Measurements from ENCODE around the gene PPP1R7.

The PPP1R7 gene

DNA sequence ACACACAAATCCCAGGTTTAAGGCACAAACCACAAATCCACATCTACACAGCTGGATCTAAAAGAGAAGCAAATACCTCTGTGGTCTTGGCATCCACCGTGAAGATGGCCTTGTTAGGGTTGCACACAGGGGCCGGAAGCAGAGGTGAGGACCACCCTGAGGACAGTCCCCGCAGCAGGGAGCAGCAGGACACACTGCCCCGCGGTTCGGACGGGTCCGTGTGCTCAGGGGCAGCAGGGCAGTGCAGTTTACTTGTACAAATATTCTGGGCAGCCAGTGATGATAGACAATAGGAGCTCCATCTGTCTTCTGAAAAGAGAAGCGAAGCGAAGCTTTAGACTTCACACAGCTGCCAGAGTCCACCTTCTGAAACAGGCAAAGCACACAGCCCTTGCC lies 9.8 kb upstream of the PPP1R7 start:
- Mint-ChIP-seq H3K27me3 (no peaks in the 10 kb centered on the region), H3K27ac (no peak overlapping the region), H3K36me3 (peaks cover 29 to 78% of the 10 kb centered on the region in 2 donors), H3K4me1 (peaks cover 12 to 13% of the 10 kb centered on the region in 2 donors), H3K4me3 (no peak overlapping the region), H3K9me3 (no peaks in the 10 kb centered on the region)
- ATAC-seq (replicated peaks) (no peak), DNase-seq (no peak)

DNA sequence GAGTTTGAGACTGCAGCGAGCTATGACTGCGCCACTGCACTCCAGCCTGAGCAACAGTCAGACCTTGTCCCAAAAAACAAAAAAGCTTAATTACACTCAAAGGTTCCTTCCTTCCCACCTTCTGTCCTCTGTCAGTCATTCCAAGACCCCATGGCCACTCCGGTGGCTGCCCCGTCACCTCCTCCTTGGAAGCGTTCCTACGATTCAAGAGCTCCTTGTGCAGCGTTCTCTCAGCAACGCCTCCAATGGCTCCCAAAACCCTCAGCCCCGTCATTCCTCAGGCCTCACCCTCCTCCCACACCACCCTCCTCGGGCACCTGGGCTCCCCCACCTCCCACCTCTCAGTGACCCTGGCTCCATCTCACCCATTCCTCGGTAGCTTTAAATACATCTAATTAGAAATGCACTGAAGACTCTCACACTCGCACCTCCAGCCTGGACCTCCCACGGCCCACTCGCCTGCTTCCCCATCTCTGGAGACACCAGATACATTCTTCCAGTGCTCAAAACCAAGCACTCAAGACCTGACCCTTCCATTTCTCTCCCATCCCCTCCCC lies 9.0 kb upstream of the PPP1R7 start:
- Mint-ChIP-seq H3K27me3 (no peaks in the 10 kb centered on the region), H3K9me3 (no peaks in the 10 kb centered on the region)

GRCh38 chr2:241142063-241142462 lies 8.2 kb upstream of the PPP1R7 start:
- ATAC-seq (replicated peaks), result no peak
- Mint-ChIP-seq H3K4me3 (no peak overlapping the region), H3K27ac (peak overlapping the region; percentile 65), H3K9me3 (no peaks in the 10 kb centered on the region), H3K36me3 (peaks cover 23 to 67% of the 10 kb centered on the region in 2 donors), H3K4me1 (peaks cover 17 to 20% of the 10 kb centered on the region in 2 donors), H3K27me3 (no peaks in the 10 kb centered on the region)
- DNase-seq, result no peak

More for the DNA sequence above, 9.0 kb upstream of the PPP1R7 start:
- DNase-seq (no peak), ATAC-seq (replicated peaks) (no peak)
- no peak overlapping the region for H3K4me3 Mint-ChIP-seq
- no peak overlapping the region for H3K27ac Mint-ChIP-seq
- peaks cover 15 to 16% of the 10 kb centered on the region in 2 donors for H3K4me1 Mint-ChIP-seq
- H3K36me3 Mint-ChIP-seq, result peaks cover 23 to 74% of the 10 kb centered on the region in 2 donors

- no peak overlapping the region for H3K4me3 Mint-ChIP-seq
- DNase-seq, result no peak
- peaks cover 23 to 65% of the 10 kb centered on the region in 2 donors for H3K36me3 Mint-ChIP-seq
- H3K27ac Mint-ChIP-seq, result no peak overlapping the region
- H3K4me1 Mint-ChIP-seq, result peaks cover 17 to 20% of the 10 kb centered on the region in 2 donors
- no peaks in the 10 kb centered on the region for H3K27me3 Mint-ChIP-seq
- no peak for ATAC-seq (replicated peaks)
- H3K9me3 Mint-ChIP-seq, result no peaks in the 10 kb centered on the region
These were observed 7.7 kb upstream of the PPP1R7 start for GRCh38 chr2:241142593-241142992.

DNA sequence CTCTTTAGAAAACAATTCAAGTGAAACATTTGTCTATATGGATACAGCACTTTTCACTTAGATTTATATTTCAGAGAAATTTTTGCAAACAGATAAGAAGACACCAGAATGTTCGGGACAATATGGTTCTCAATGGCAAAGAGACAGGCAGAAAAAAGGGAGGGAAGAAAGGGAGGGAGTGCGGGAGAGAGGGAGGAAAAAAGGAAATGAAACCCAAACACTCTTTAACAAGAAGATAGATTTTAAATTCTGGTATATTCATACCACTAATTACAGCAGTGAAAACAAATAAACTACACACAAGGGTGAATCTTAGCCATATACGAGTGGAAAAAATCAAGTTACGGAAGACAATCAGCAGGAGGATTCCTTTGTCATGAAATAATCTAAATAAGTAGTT lies 4.0 kb upstream of the PPP1R7 start:
- H3K4me3 Mint-ChIP-seq, result no peak overlapping the region
- peaks cover 31 to 45% of the 10 kb centered on the region in 2 donors for H3K4me1 Mint-ChIP-seq
- ATAC-seq (replicated peaks), result no peak
- H3K27me3 Mint-ChIP-seq, result no peaks in the 10 kb centered on the region
- no peaks in the 10 kb centered on the region for H3K9me3 Mint-ChIP-seq
- peaks cover 17 to 37% of the 10 kb centered on the region in 2 donors for H3K36me3 Mint-ChIP-seq
- H3K27ac Mint-ChIP-seq, result no peak overlapping the region
- DNase-seq, result no peak

DNA sequence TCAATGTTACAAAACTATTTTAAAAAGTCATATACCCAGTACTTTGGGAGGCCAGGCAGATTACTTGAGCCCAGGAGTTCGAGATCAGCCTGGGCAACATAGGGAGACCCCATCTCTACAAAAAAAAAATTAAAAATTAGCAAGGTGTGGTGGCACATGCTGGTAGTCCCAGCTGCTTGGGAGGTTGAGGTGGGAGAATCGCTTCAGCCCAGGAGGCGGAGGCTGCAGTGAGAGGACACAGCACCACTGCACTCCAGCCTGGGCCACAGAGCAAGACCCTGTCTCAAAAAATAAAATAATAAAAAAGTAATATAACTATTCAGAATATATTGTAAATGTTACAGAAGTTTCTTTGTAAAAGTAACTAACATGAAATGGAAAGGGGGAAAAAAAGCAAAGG lies 2.9 kb upstream of the PPP1R7 start:
- no peak for DNase-seq
- Mint-ChIP-seq H3K4me1 (peaks cover 34 to 51% of the 10 kb centered on the region in 2 donors), H3K27ac (no peak overlapping the region), H3K27me3 (no peaks in the 10 kb centered on the region), H3K9me3 (no peaks in the 10 kb centered on the region), H3K4me3 (no peak overlapping the region), H3K36me3 (peaks cover 13 to 32% of the 10 kb centered on the region in 2 donors)
- ATAC-seq (replicated peaks), result no peak

- DNase-seq (no peak), ATAC-seq (replicated peaks) (no peak)
- Mint-ChIP-seq H3K4me1 (peaks cover 34 to 53% of the 10 kb centered on the region in 2 donors), H3K36me3 (peaks cover 5 to 27% of the 10 kb centered on the region in 2 donors), H3K4me3 (peak overlapping the region; percentile 87 to 91), H3K27me3 (no peaks in the 10 kb centered on the region), H3K27ac (peak overlapping the region; percentile 70), H3K9me3 (no peaks in the 10 kb centered on the region)
These were observed 2.0 kb upstream of the PPP1R7 start for GRCh38 chr2:241148239-241148638.

DNA sequence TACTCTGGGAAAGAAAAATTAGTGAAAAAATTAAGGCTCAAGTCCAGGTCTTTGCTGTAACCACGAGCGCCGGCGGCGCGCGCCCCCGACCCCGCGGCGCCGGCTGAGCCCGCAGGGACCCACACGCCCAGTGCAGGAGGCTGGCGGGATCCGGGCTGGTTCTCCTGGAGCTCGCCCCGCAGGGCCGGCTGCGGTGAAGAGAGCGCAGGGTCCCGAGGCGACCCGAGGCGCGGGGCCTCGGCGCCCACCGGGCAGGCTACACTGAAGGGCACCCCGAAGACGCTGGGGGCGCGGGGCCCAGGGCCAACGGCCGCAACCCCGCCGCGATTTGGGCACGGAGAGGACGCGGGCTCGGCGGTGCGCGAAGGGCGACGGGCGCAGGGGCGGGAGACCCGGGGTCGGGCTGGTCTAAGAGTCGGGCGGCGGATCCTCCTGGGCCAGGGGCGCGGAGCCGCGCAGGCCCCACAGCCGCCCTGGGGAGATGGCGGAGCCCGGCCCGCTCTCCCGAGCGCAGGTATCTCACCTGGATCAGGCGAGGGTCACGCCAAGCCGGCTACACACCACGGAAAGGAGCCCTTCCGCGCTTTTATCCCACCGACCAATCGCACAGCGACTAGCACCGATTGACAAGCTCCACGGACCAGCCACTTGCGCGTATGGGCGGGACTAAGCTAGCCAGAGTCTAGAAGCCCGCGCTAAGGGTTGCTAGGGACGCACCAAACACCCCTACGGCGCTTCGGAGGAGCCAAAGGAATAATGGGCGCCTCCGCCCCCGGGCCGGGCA lies 1.2 kb upstream of the PPP1R7 start, which contains the start of gene PASK:
Gene PASK (minus strand): TSS at position 582 of the 784 bp plus-strand sequence. CDS start 6,440 bp downstream, outside the sequence.
- peak; percentile 85 to 88 for ATAC-seq (replicated peaks)
- Mint-ChIP-seq H3K9me3 (no peaks in the 10 kb centered on the region), H3K4me1 (peaks cover 35 to 58% of the 10 kb centered on the region in 2 donors), H3K27me3 (no peaks in the 10 kb centered on the region), H3K36me3 (peaks cover 11 to 24% of the 10 kb centered on the region in 2 donors), H3K27ac (peak within 1 kb of the TSS; percentile 93), H3K4me3 (peak within 1 kb of the TSS; percentile 87 to 91)
- DNase-seq, result peak; percentile 90

GRCh38 chr2:241149675-241149924 lies 667 bp upstream of the PPP1R7 start:
- Mint-ChIP-seq H3K27me3 (no peaks in the 10 kb centered on the region), H3K4me3 (peak overlapping the region; percentile 87 to 91), H3K36me3 (peaks cover 11 to 24% of the 10 kb centered on the region in 2 donors), H3K4me1 (peaks cover 35 to 55% of the 10 kb centered on the region in 2 donors), H3K9me3 (no peaks in the 10 kb centered on the region), H3K27ac (peak overlapping the region; percentile 93)
- ATAC-seq (replicated peaks) (peak in 1 of 2 donors; percentile 22), DNase-seq (no peak)

GRCh38 chr2:241150660-241151530 lies 628 bp downstream of the PPP1R7 start:
- Mint-ChIP-seq H3K9me3 (no peaks in the 10 kb centered on the region), H3K27me3 (no peaks in the 10 kb centered on the region), H3K4me1 (peaks cover 35 to 53% of the 10 kb centered on the region in 2 donors), H3K4me3 (peak overlapping the region; percentile 87 to 91), H3K36me3 (peaks cover 14 to 19% of the 10 kb centered on the region in 2 donors), H3K27ac (peak overlapping the region; percentile 89)
- no peak for DNase-seq
- peak; percentile 19 for ATAC-seq (replicated peaks)

DNA sequence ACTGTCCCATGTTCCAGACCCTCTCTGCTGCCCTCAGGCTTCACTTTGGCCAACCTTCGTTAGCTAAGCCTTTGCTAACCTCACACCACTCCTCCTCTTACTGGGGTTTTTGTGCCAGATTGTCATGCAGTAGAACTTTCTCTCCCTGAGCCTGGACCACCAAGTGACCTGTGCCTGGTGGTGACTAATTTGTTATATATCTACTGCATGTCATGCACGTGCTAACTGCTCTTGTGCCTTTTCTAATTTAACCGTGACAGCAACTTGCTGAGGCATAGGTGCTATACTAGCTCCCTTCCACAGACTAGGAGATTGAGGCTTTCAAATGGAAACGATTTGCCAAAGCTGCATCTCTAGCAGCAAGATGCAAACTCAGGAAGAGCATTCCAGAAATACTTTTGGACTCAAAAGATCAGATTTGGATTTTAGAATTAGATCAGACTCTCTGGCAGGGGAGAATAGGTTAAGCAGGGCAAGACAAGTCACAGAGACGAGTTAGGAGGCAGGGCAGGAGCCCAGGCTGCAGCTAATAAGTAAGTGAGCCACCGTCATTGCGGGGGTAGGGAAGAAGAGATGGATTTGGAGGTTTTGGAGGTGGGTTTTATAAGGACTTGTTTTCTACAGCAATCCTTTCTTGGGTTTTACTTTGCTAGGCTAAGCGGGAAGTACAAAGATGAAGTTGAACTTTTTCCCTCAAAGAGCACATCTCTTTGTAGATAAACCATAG lies 1.8 kb downstream of the PPP1R7 start:
- H3K4me3 Mint-ChIP-seq, result peak overlapping the region; percentile 87 to 91
- H3K27me3 Mint-ChIP-seq, result no peaks in the 10 kb centered on the region
- DNase-seq (no peak), ATAC-seq (replicated peaks) (no peak)
- H3K27ac Mint-ChIP-seq, result no peak overlapping the region
- H3K4me1 Mint-ChIP-seq, result peaks cover 38 to 57% of the 10 kb centered on the region in 2 donors
- peaks cover 18 to 23% of the 10 kb centered on the region in 2 donors for H3K36me3 Mint-ChIP-seq
- no peaks in the 10 kb centered on the region for H3K9me3 Mint-ChIP-seq

DNA sequence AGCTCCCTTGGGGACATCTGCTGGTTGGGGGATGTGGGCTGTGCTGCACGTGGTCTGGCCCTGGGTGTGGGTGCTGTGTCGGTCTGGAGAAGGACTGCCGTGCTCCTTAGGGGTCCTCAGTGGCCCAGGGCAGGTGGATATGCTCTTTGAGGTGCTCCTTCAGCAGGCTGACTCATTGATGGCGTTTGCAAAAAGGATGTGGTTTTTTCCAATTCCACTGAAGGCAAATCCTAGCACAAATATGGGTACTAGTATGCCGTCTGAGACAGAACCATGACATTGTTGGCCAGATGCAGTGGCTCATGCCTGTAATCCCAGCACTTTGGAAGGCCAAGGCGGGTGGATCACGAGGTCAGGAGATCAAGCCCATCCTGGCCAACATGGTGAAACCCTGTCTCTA lies 3.3 kb downstream of the PPP1R7 start:
- ATAC-seq (replicated peaks), result no peak
- Mint-ChIP-seq H3K27ac (no peak overlapping the region), H3K27me3 (no peaks in the 10 kb centered on the region), H3K36me3 (peaks cover 28 to 36% of the 10 kb centered on the region in 2 donors), H3K4me1 (peaks cover 39 to 60% of the 10 kb centered on the region in 2 donors), H3K4me3 (no peak overlapping the region), H3K9me3 (no peaks in the 10 kb centered on the region)
- no peak for DNase-seq

DNA sequence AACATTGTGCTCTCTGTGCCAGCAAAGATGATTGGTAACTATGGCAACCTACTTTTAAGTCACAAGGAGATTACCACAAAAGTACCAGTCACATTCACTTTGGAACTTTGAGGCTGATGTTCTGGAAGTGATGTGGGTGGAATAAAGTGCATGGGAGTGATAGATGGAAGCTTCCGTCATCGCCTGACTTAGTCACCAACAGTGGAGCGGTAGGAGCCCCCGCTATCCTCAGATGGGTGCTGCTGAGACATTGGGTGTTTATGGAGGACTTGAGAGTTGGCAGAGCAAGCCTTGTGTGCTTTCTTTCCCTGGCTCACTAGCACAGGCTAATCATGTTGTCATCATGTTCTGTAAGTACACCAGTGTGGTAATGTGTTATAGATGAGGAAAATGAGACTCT lies 4.6 kb downstream of the PPP1R7 start:
- peaks cover 39 to 59% of the 10 kb centered on the region in 2 donors for H3K4me1 Mint-ChIP-seq
- DNase-seq (no peak), ATAC-seq (replicated peaks) (no peak)
- H3K36me3 Mint-ChIP-seq, result peaks cover 38 to 46% of the 10 kb centered on the region in 2 donors
- peak overlapping the region; percentile 14 for H3K27ac Mint-ChIP-seq
- H3K4me3 Mint-ChIP-seq, result no peak overlapping the region
- no peaks in the 10 kb centered on the region for H3K9me3 Mint-ChIP-seq
- no peaks in the 10 kb centered on the region for H3K27me3 Mint-ChIP-seq

DNA sequence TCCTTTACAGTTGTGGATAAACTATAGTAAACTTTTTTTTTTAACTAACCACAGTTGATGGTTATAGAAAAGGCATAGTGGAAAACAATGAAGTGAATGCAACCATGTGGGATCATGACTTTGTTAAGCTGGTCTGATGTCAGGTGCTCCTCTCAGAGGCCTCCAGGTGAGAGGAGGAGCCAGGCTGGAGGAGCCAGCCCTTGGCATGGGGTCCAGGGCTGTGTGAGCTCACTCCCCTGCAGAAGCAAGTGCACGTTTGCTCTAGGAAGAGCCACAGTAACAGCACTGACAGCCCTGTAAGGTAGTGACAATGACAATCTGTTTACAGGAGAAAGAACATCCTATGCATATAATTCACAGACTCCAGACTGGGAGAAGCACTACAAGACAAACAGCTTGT lies 5.7 kb downstream of the PPP1R7 start:
- Mint-ChIP-seq H3K27ac (no peak overlapping the region), H3K36me3 (peaks cover 36 to 43% of the 10 kb centered on the region in 2 donors)
- DNase-seq, result no peak

More for the DNA sequence above, 5.7 kb downstream of the PPP1R7 start:
- H3K27me3 Mint-ChIP-seq, result no peaks in the 10 kb centered on the region
- no peaks in the 10 kb centered on the region for H3K9me3 Mint-ChIP-seq
- no peak for ATAC-seq (replicated peaks)
- H3K4me3 Mint-ChIP-seq, result no peak overlapping the region
- peaks cover 36 to 49% of the 10 kb centered on the region in 2 donors for H3K4me1 Mint-ChIP-seq
